Stimulated activated CD8-positive, alpha-beta memory T cell treated with anti-CD3 and anti-CD28 coated beads, Interleukin-4, amount 100 ng/mL, for 24 hours (primary cell): ENCODE results near the gene ANXA1.

Experiments
- DNase-seq: peaks from one replicate; pipeline ENCODE4 v3.0.0-alpha.2; 2020; ENCODE audit warnings: low read depth

Gene ANXA1

DNA sequence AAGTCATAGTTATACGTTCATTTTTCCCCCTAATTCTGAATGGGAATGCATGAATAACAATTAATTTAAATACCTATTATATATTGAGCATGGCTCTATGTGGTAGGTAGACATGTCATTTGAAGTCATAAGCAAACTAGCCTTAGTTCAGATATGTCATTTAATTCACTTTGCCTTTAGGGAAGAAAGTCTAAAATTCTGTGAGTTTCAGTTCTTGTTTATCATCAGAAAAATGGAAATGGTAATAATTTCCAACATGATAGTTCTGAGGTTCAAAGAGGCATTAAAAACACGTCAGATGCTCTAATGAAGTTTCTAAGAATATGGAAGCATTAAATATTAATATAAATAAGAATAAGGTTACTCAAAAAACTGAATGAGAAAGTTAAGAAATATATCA, 13.1 kb upstream of the ANXA1 start:
- no peak for DNase-seq

GRCh38 chr9:73141282-73141681, 10.4 kb upstream of the ANXA1 start:
- DNase-seq = no peak

DNA sequence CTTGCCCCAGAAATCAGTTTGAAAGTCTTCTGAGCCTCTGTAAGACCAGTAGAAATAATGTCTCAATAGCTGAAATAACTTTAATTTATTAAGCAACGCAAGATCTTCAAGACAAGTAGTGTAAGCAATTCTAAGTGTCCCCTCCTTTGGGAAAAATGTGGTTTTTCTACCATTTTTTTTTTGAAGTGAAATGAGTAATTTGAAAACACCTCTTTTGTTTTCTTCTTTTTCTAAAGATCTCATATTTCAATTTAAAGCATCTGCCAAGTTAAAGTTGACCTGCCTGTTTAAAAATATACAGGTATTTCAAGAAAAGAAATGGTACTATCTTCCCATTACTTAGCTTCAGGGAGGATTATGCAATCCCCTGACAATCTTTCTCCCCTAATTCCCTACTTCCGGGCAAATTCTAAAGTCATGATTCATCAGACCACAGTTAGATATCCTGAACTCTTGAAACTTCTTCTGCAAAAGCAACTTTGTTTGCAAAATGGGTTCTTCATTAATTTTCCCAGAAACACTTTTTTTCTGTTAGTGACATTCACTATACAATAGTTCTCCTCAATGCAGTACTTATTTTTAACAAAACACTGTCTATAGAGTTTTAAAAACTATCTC, 7.8 kb upstream of the ANXA1 start:
- DNase-seq = no peak

DNA sequence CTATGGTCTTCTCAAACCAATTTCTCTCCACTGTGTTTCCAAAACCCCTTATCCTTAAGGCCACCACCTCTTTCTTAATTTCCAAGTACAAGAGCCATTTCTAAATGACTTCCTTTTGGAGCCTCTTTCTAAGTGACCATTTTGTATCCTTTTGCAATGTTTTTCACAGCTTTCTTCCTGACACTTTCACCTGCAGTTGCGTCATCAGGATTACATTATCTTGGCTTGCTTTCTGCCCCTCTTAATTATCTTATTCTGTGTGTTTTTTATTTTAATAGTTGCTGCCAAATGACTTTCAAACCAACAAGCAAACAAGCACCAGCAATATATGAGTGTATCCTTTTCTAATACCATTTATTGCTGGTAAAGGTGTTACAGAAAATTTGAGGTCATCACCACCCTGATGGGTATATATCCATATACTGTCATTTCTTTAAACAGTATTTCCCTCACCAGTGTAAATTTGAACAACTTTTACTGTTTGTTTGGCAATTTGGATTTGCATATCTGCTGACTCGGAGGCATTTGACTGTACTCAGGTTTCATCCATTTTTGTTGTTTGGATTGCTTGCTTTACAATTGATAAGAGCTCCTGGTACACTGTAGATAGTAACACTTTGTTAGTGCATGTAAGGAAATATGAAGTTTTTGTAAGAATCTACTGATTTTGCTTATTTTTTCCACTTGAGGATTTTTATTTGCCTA, 5.4 kb upstream of the ANXA1 start:
- DNase-seq = no peak

- no peak for DNase-seq
These were observed 3.2 kb upstream of the ANXA1 start for GRCh38 chr9:73148447-73148937.

- DNase-seq = no peak
These were observed 2.1 kb upstream of the ANXA1 start for GRCh38 chr9:73149371-73150067.

- no peak for DNase-seq
These were observed 829 bp downstream of the ANXA1 start for GRCh38 chr9:73152543-73152844.

GRCh38 chr9:73152953-73153352, 1.3 kb downstream of the ANXA1 start:
- DNase-seq = no peak

- DNase-seq = no peak
These were observed 2.1 kb downstream of the ANXA1 start for GRCh38 chr9:73153793-73154227.

DNA sequence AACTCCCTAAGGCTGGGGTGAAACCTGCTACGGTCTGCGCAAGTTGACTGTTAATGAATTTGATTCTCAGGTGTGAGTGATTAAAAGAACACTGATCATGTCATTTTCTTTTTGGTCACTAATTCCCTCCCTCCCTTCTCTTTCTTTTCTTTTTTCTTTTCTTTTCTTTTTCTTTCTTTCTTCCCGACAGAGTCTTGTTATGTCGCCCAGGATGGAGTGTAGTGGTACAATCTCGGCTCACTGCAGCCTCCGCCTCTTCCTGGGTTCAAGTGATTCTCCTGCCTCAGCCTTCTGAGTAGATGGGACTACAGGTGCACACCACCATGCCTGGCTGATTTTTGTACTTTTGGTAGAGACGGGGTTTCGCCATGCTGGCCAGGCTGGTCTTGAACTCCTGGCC, 2.6 kb downstream of the ANXA1 start:
- DNase-seq = no peak

GRCh38 chr9:73154722-73155121, 3.1 kb downstream of the ANXA1 start:
- no peak for DNase-seq

DNA sequence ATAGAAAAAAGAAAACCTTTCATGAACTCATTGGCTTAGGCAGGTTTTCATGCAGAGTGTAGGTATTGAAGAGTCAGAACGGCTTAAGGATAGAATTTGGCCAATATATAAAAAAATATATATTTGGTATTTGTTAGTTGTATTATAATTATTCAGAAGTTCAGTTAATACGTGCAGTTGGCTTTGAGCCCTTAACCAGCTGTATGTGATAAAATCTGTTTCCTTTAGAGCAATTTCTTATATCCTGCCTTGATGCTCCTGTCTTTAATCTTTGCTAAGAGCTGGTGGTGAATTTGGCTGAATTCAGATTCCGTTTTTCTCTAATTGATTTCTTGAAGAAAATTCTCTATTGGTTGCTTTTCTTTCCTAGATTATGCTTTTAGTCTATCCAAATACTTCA, 3.7 kb downstream of the ANXA1 start:
- DNase-seq = no peak

- DNase-seq = no peak
These were observed 4.6 kb downstream of the ANXA1 start for GRCh38 chr9:73155968-73156864.

GRCh38 chr9:73156865-73157187, 5.2 kb downstream of the ANXA1 start:
- DNase-seq = no peak

DNA sequence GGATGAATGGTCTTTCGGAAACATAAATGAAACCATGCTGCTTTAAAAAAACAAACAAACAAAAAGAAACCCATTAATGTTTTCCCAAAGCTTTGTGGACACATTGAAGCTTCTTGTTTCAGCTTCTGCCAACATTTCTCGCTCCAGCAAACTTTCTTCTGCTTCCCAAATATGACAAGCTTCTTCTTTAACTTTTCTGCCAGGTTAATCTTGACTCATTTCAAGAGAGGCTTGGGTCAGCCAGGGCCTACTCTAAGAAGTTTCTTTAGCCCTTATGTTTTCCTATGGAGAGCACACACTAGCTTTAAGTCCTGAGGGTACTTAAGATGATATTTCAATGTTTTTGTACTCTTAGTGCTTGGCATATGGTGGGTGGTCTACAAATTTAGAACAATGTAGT, 6.1 kb downstream of the ANXA1 start:
- DNase-seq = no peak

GRCh38 chr9:73158723-73159122, 7.1 kb downstream of the ANXA1 start:
- no peak for DNase-seq

DNA sequence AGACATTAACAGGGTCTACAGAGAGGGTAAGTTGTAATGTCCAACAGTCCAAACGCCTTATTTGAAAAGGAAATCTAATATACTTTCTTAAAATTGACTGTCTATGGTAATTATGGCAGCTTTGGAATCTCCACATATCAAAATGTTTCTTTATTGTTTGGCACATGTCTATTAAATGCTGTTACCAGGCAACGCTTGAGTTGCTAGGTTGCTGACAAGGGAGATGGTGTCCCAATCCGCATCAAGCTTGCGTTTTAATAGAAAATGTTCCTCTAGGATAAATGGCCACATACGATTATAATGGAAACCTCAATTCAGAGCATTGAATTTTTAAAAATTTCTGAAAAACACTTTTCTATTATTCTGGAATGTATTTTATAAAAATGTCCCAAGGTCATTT, 9.2 kb downstream of the ANXA1 start:
- no peak for DNase-seq

- no peak for DNase-seq
These were observed 11.5 kb downstream of the ANXA1 start for GRCh38 chr9:73162987-73163768.

GRCh38 chr9:73165911-73166310, 14.2 kb downstream of the ANXA1 start:
- no peak for DNase-seq

- no peak for DNase-seq
These were observed 14.8 kb downstream of the ANXA1 start for GRCh38 chr9:73166468-73166867.

- DNase-seq = no peak
These were observed 15.9 kb downstream of the ANXA1 start for GRCh38 chr9:73167614-73168013.
